NCI-H146 treated with DMSO at 0.1 percent for 48 hours (cell line): ENCODE results near the gene OOSP4B.
"Not testable (repeated sequence)": the region's sequence is repeated elsewhere in the genome, so short reads cannot be mapped to it uniquely, and the experiment has no call there.

Experiments
- DNase-seq: peaks from one replicate; lab custom pipeline; 2025; ENCODE audit not compliant: unreplicated experiment; lab: John Stamatoyannopoulos, UW

Gene OOSP4B

GRCh38 chr11:60016881-60017280 lies at the start of gene OOSP4B:
OOSP4B (plus strand) TSS chr11:60017181.
- no peak for DNase-seq

GRCh38 chr11:59967677-59968394 lies 49.1 kb upstream of the OOSP4B start:
- no peak for DNase-seq

GRCh38 chr11:59968395-59968783 lies 48.6 kb upstream of the OOSP4B start:
- no peak for DNase-seq

GRCh38 chr11:59973097-59973496 lies 43.9 kb upstream of the OOSP4B start:
- DNase-seq: no peak

- DNase-seq: no peak
Measured at GRCh38 chr11:59981106-59981770, 35.7 kb upstream of the OOSP4B start.

GRCh38 chr11:59982037-59982436 lies 34.9 kb upstream of the OOSP4B start:
- DNase-seq: not testable (repeated sequence)

- no peak for DNase-seq
Measured at GRCh38 chr11:59983212-59983611, 33.8 kb upstream of the OOSP4B start.

- DNase-seq: no peak
Measured at GRCh38 chr11:59984368-59984767, 32.6 kb upstream of the OOSP4B start.

GRCh38 chr11:59990421-59990820 lies 26.6 kb upstream of the OOSP4B start:
- DNase-seq: no peak

GRCh38 chr11:59992425-59992824 lies 24.6 kb upstream of the OOSP4B start:
- no peak for DNase-seq

GRCh38 chr11:59997800-59998199 lies 19.2 kb upstream of the OOSP4B start:
- DNase-seq: no peak

GRCh38 chr11:59999691-60000090 lies 17.3 kb upstream of the OOSP4B start:
- no peak for DNase-seq

GRCh38 chr11:60003729-60004128 lies 13.3 kb upstream of the OOSP4B start:
- DNase-seq: no peak

GRCh38 chr11:60005360-60005759 lies 11.6 kb upstream of the OOSP4B start:
- no peak for DNase-seq

GRCh38 chr11:60018058-60018457 lies 1.1 kb downstream of the OOSP4B start:
- DNase-seq: no peak

- DNase-seq: not testable (repeated sequence)
Measured at GRCh38 chr11:60020376-60020775, 3.4 kb downstream of the OOSP4B start.

GRCh38 chr11:60029015-60029632 lies 12.1 kb downstream of the OOSP4B start:
- no peak for DNase-seq

GRCh38 chr11:60040109-60040508 lies 23.1 kb downstream of the OOSP4B start, which contains the start of gene OOSP2:
OOSP2 (plus strand) TSS chr11:60040409; CDS start chr11:60040460, 51 bp downstream.
- no peak for DNase-seq

GRCh38 chr11:60050422-60050821 lies 33.4 kb downstream of the OOSP4B start:
- DNase-seq: not testable (repeated sequence)

GRCh38 chr11:60050839-60051238 lies 33.9 kb downstream of the OOSP4B start:
- not testable (repeated sequence) for DNase-seq

- no peak for DNase-seq
Measured at GRCh38 chr11:60056349-60056969, 39.5 kb downstream of the OOSP4B start, which contains the start of gene MS4A3. MS4A3 (plus strand) TSS chr11:60056665; CDS start chr11:60061161, 4,496 bp downstream.
